ENCODE measurements around the gene TACR3. TPM values are rescaled to one million over a fixed set of nuclear protein-coding genes. Genes with fewer than 3 reads are reported as not detected.
"Not testable (repeated sequence)": the region's sequence is repeated elsewhere in the genome, so short reads cannot be mapped to it uniquely, and the experiment has no call there.

TACR3 gene
- total RNA-seq (not detected), polyA plus RNA-seq (not detected)
- long read RNA-seq, donor 1 = 0 reads
- long read RNA-seq, donor 2 = 0 reads
- long read RNA-seq, donor 3 = 0 reads
- long read RNA-seq, donor 4 = 0 reads

GRCh38 chr4:103719830-103720207 lies at the start of gene TACR3:
Gene TACR3 (minus strand): TSS chr4:103719985. CDS start chr4:103719675, 310 bp downstream.
- intact Hi-C loops (cut with DNase I) = no loop called here
- WGBS = 1% methylated on average over 20 of the region's 20 CpGs
- Histone ChIP-seq H3K27me3 (ENCODE audit: control insufficient read depth, insufficient read depth) (no peaks in the 10 kb centered on the region), H3K4me3 (ENCODE audit: low read length) (no peak within 1 kb of the TSS), H3K9me3 (ENCODE audit: control insufficient read depth, low read length) (no peaks in the 10 kb centered on the region), H3K4me1 (ENCODE audit: control insufficient read depth, insufficient read depth, low read length) (no peaks in the 10 kb centered on the region), H3K27ac (ENCODE audit: low read length) (no peak within 1 kb of the TSS)
- peak in 2 of 3 donors; percentile 6 to 40 for DNase-seq
- ATAC-seq = peak in 1 of 2 donors; percentile 38

- intact Hi-C loops (cut with DNase I) = no loop called here
- 64% methylated on average over 2 of the region's 2 CpGs for WGBS
- H3K27ac ChIP-seq (ENCODE audit: low read length) = no peak overlapping the region
- no peak for ATAC-seq
- no peaks in the 10 kb centered on the region for H3K27me3 ChIP-seq (ENCODE audit: control insufficient read depth, insufficient read depth)
- no peak overlapping the region for H3K4me3 ChIP-seq (ENCODE audit: low read length)
- H3K9me3 ChIP-seq (ENCODE audit: control insufficient read depth, low read length) = no peaks in the 10 kb centered on the region
- no peaks in the 10 kb centered on the region for H3K4me1 ChIP-seq (ENCODE audit: control insufficient read depth, insufficient read depth, low read length)
- DNase-seq = no peak
These were observed 37.8 kb upstream of the TACR3 start for GRCh38 chr4:103757631-103758030.

GRCh38 chr4:103756741-103757140 lies 37.0 kb upstream of the TACR3 start:
- intact Hi-C loops (cut with DNase I) = no loop called here
- Histone ChIP-seq H3K4me3 (ENCODE audit: low read length) (no peak overlapping the region), H3K27me3 (ENCODE audit: control insufficient read depth, insufficient read depth) (no peaks in the 10 kb centered on the region), H3K4me1 (ENCODE audit: control insufficient read depth, insufficient read depth, low read length) (no peaks in the 10 kb centered on the region), H3K9me3 (ENCODE audit: control insufficient read depth, low read length) (no peaks in the 10 kb centered on the region), H3K27ac (ENCODE audit: low read length) (no peak overlapping the region)
- no peak for ATAC-seq
- DNase-seq = no peak

- no peak for ATAC-seq
- H3K4me3 ChIP-seq (ENCODE audit: low read length) = no peak overlapping the region
- 64% methylated on average over 3 of the region's 3 CpGs for WGBS
- DNase-seq = no peak
- no peaks in the 10 kb centered on the region for H3K27me3 ChIP-seq (ENCODE audit: control insufficient read depth, insufficient read depth)
- no peaks in the 10 kb centered on the region for H3K9me3 ChIP-seq (ENCODE audit: control insufficient read depth, low read length)
- no peaks in the 10 kb centered on the region for H3K4me1 ChIP-seq (ENCODE audit: control insufficient read depth, insufficient read depth, low read length)
- intact Hi-C loops (cut with DNase I) = no loop called here
- H3K27ac ChIP-seq (ENCODE audit: low read length) = no peak overlapping the region
These were observed 35.1 kb upstream of the TACR3 start for GRCh38 chr4:103754844-103755243.

- DNase-seq (peak in 1 of 3 donors; percentile 19), ATAC-seq (no peak)
- intact Hi-C loops (cut with DNase I) = no loop called here
- H3K27ac ChIP-seq (ENCODE audit: low read length) = no peak overlapping the region
- no peaks in the 10 kb centered on the region for H3K27me3 ChIP-seq (ENCODE audit: control insufficient read depth, insufficient read depth)
- no peaks in the 10 kb centered on the region for H3K4me1 ChIP-seq (ENCODE audit: control insufficient read depth, insufficient read depth, low read length)
- no peak overlapping the region for H3K4me3 ChIP-seq (ENCODE audit: low read length)
- WGBS = 86% methylated on average over 7 of the region's 7 CpGs
- H3K9me3 ChIP-seq (ENCODE audit: control insufficient read depth, low read length) = no peaks in the 10 kb centered on the region
These were observed 34.3 kb upstream of the TACR3 start for GRCh38 chr4:103753868-103754653.

- DNase-seq = peak in 1 of 3 donors; percentile 46
- H3K4me3 ChIP-seq (ENCODE audit: low read length); intact Hi-C loops (cut with DNase I): not testable (repeated sequence)
These were observed 3.4 kb upstream of the TACR3 start for GRCh38 chr4:103723150-103723549.

GRCh38 chr4:103721251-103721650 lies 1.5 kb upstream of the TACR3 start:
- Histone ChIP-seq H3K4me3 (ENCODE audit: low read length) (no peak overlapping the region), H3K9me3 (ENCODE audit: control insufficient read depth, low read length) (no peaks in the 10 kb centered on the region), H3K27me3 (ENCODE audit: control insufficient read depth, insufficient read depth) (no peaks in the 10 kb centered on the region), H3K27ac (ENCODE audit: low read length) (no peak overlapping the region), H3K4me1 (ENCODE audit: control insufficient read depth, insufficient read depth, low read length) (no peaks in the 10 kb centered on the region)
- no peak for DNase-seq
- no peak for ATAC-seq
- intact Hi-C loops (cut with DNase I) = no loop called here
- WGBS = 90% methylated on average over 3 of the region's 3 CpGs

More at GRCh38 chr4:103723150-103723549, 3.4 kb upstream of the TACR3 start:
- H3K27ac ChIP-seq (ENCODE audit: low read length); H3K27me3 ChIP-seq (ENCODE audit: control insufficient read depth, insufficient read depth); ATAC-seq; H3K9me3 ChIP-seq (ENCODE audit: control insufficient read depth, low read length); H3K4me1 ChIP-seq (ENCODE audit: control insufficient read depth, insufficient read depth, low read length): not testable (repeated sequence)
- WGBS = 94% methylated on average over 27 of the region's 27 CpGs

- ATAC-seq (no peak), DNase-seq (no peak)
- no peak overlapping the region for H3K4me3 ChIP-seq (ENCODE audit: low read length)
- intact Hi-C loops (cut with DNase I) = no loop called here
- H3K27me3 ChIP-seq (ENCODE audit: control insufficient read depth, insufficient read depth) = no peaks in the 10 kb centered on the region
- no peaks in the 10 kb centered on the region for H3K4me1 ChIP-seq (ENCODE audit: control insufficient read depth, insufficient read depth, low read length)
- no peaks in the 10 kb centered on the region for H3K9me3 ChIP-seq (ENCODE audit: control insufficient read depth, low read length)
- H3K27ac ChIP-seq (ENCODE audit: low read length) = no peak overlapping the region
- WGBS = 63% methylated on average over 8 of the region's 8 CpGs
These were observed 876 bp upstream of the TACR3 start for GRCh38 chr4:103720661-103721060.

- intact Hi-C loops (cut with DNase I) = no loop called here
- no peak overlapping the region for H3K4me3 ChIP-seq (ENCODE audit: low read length)
- ATAC-seq (no peak), DNase-seq (peak in 2 of 3 donors; percentile 7 to 17)
- WGBS = 3% methylated on average over 39 of the region's 39 CpGs
- H3K27ac ChIP-seq (ENCODE audit: low read length) = no peak overlapping the region
- H3K4me1 ChIP-seq (ENCODE audit: control insufficient read depth, insufficient read depth, low read length) = no peaks in the 10 kb centered on the region
- H3K9me3 ChIP-seq (ENCODE audit: control insufficient read depth, low read length) = no peaks in the 10 kb centered on the region
- H3K27me3 ChIP-seq (ENCODE audit: control insufficient read depth, insufficient read depth) = no peaks in the 10 kb centered on the region
These were observed 518 bp downstream of the TACR3 start for GRCh38 chr4:103719105-103719829.

GRCh38 chr4:103692615-103693014 lies 27.2 kb downstream of the TACR3 start:
- Histone ChIP-seq H3K4me1 (ENCODE audit: control insufficient read depth, insufficient read depth, low read length) (no peaks in the 10 kb centered on the region), H3K27me3 (ENCODE audit: control insufficient read depth, insufficient read depth) (no peaks in the 10 kb centered on the region), H3K4me3 (ENCODE audit: low read length) (no peak overlapping the region), H3K27ac (ENCODE audit: low read length) (no peak overlapping the region), H3K9me3 (ENCODE audit: control insufficient read depth, low read length) (no peaks in the 10 kb centered on the region)
- intact Hi-C loops (cut with DNase I) = no loop called here
- no peak for DNase-seq
- no peak for ATAC-seq

GRCh38 chr4:103673983-103674382 lies 45.8 kb downstream of the TACR3 start:
- 79% methylated on average over 2 of the region's 2 CpGs for WGBS
- Histone ChIP-seq H3K4me3 (ENCODE audit: low read length) (no peak overlapping the region), H3K9me3 (ENCODE audit: control insufficient read depth, low read length) (no peaks in the 10 kb centered on the region), H3K27ac (ENCODE audit: low read length) (no peak overlapping the region), H3K4me1 (ENCODE audit: control insufficient read depth, insufficient read depth, low read length) (no peaks in the 10 kb centered on the region), H3K27me3 (ENCODE audit: control insufficient read depth, insufficient read depth) (no peaks in the 10 kb centered on the region)
- intact Hi-C loops (cut with DNase I) = no loop called here
- ATAC-seq (no peak), DNase-seq (no peak)

All from right cardiac atrium (tissue), 5 donors.